ENCODE measurements around the gene KLHL1. TPM values are rescaled to one million over a fixed set of nuclear protein-coding genes. Genes with fewer than 3 reads are reported as not detected.

Gene KLHL1
- total RNA-seq, 4 donors from 2014 or later: not detected

- no peak for DNase-seq (ENCODE audit: low spot score)
- ATAC-seq (ENCODE audit: low FRiP score): no peak
- TF ChIP-seq, protein P1, sequence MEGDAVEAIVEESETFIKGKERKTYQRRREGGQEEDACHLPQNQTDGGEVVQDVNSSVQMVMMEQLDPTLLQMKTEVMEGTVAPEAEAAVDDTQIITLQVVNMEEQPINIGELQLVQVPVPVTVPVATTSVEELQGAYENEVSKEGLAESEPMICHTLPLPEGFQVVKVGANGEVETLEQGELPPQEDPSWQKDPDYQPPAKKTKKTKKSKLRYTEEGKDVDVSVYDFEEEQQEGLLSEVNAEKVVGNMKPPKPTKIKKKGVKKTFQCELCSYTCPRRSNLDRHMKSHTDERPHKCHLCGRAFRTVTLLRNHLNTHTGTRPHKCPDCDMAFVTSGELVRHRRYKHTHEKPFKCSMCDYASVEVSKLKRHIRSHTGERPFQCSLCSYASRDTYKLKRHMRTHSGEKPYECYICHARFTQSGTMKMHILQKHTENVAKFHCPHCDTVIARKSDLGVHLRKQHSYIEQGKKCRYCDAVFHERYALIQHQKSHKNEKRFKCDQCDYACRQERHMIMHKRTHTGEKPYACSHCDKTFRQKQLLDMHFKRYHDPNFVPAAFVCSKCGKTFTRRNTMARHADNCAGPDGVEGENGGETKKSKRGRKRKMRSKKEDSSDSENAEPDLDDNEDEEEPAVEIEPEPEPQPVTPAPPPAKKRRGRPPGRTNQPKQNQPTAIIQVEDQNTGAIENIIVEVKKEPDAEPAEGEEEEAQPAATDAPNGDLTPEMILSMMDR (IDR thresholded peaks at IDR 0.05): no peak
Measured at GRCh38 chr13:69793783-69794453, 314.3 kb downstream of the KLHL1 start.

- TF ChIP-seq, protein P1 (IDR thresholded peaks at IDR 0.05): no peak
- ATAC-seq (ENCODE audit: low FRiP score) (no peak), DNase-seq (ENCODE audit: low spot score) (no peak)
Measured at GRCh38 chr13:69776937-69777336, 331.3 kb downstream of the KLHL1 start.

DNA sequence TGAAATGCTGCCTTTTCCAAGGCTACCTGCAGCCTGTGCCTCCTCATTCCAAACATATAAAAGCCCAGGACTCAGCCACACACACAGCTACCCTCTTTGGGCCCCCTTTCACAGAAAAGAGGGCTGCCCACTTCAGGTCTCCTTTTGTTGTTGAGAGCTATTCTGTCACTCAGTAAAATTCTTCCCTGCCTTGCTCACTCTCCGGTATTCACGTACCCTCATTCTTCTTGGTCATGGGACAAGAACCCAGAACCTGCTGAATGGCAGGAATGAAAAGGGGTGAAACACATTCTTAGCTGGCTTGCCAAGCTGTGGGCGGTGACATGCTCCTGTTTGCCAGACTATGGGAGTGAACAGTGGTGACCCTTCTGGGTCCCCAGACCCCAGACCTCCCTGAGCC, 338.6 kb downstream of the KLHL1 start:
- TF ChIP-seq, protein P1 (IDR thresholded peaks at IDR 0.05): no peak

DNA sequence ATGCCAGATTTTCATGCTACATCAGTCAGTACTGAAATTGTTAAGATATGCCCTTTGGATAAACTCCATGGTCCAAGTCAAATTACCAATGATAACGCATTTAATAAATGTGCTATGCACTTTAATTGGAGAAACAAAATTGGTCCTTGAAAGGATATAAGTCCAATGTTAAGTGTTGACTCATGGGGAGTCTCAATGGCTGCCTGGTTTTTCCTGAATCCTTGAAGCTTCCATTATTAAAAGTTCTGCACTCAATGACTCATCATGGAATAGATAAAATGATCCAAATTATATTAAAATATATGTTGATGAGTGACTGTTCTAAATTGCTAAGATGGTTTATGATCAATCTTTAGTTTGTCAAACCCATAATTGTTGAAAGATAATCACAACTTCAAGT, 346.7 kb downstream of the KLHL1 start:
- no peak for ATAC-seq (ENCODE audit: low FRiP score)
- no peak for DNase-seq (ENCODE audit: low spot score)
- TF ChIP-seq, protein P1 (IDR thresholded peaks at IDR 0.05): no peak

More for the DNA sequence above, 338.6 kb downstream of the KLHL1 start:
- DNase-seq (ENCODE audit: low spot score) (no peak), ATAC-seq (ENCODE audit: low FRiP score) (no peak)

DNA sequence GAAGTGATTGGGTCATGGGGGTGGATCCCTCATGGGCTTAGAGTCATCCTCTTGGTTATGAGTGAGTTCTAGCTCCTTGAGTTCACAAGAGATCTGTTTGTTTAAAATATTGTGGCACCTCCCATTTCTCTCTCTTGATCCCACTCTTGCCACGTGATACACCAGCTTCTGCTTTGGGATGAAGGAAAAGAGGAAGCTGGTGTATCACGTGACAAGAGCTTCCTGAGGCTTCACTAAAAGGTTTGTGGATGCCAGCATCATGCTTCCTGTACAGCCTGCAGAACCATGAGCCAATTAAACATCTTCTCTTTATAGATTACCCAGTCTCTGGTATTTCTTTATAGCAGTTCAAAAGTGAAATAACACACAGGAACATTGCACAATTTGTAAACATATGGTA, 353.2 kb downstream of the KLHL1 start:
- ATAC-seq (ENCODE audit: low FRiP score) (no peak), DNase-seq (ENCODE audit: low spot score) (no peak)
- TF ChIP-seq, protein P1 (IDR thresholded peaks at IDR 0.05): no peak

GRCh38 chr13:69751259-69751658, 357.0 kb downstream of the KLHL1 start:
- no peak for ATAC-seq (ENCODE audit: low FRiP score)
- TF ChIP-seq, protein P1 (IDR thresholded peaks at IDR 0.05): no peak
- DNase-seq (ENCODE audit: low spot score): no peak
